Large intestine (tissue), 3 donors: Measurements from ENCODE around the gene PRSS50. TPM values are rescaled to one million over a fixed set of nuclear protein-coding genes. Genes with fewer than 3 reads are reported as not detected.

Experiments
- DNase-seq, 2 donors: peaks; one replicate each; pipeline versions ENCODE4 v3.0.0 to v3.0.0-alpha.2; 2013
- H3K27ac ChIP-seq: one replicate; pipeline ENCODE4 v1.5.1; 2013; ENCODE audit warnings: low read length
- H3K27me3 ChIP-seq: 2 replicates; pipeline ENCODE4 v1.6.1; 2013; ENCODE audit warnings: low read length; ENCODE audit not compliant: control insufficient read depth, insufficient read depth
- H3K36me3 ChIP-seq: 2 replicates; pipeline ENCODE4 v1.6.1; 2013; ENCODE audit warnings: low read length; ENCODE audit not compliant: control insufficient read depth, insufficient read depth
- H3K4me1 ChIP-seq: one replicate; pipeline ENCODE4 v1.6.1; 2013; ENCODE audit warnings: low read length; ENCODE audit not compliant: control insufficient read depth, insufficient read depth
- H3K4me3 ChIP-seq: one replicate; pipeline ENCODE4 v1.5.1; 2013; ENCODE audit warnings: low read length
- H3K9me3 ChIP-seq: one replicate; pipeline ENCODE4 v1.6.1; 2013; ENCODE audit warnings: mild to moderate bottlenecking, low read depth, low read length, moderate library complexity; ENCODE audit not compliant: control insufficient read depth
- WGBS: methylation state at CpG from one replicate; pipeline ENCODE4 v1.1.5; 2013; ENCODE audit warnings: low lambda C conversion rate; ENCODE audit not compliant: insufficient coverage; 5-methylcytosine and 5-hydroxymethylcytosine counted together
- polyA plus RNA-seq: library from polyadenylated mRNA; unstranded; fragments of 120-200 nt; gene quantifications from one replicate; pipeline ENCODE4 v1.2.1, GENCODE V29; 2013

Gene PRSS50
- polyA plus RNA-seq, 1 donor = 3.1 TPM

DNA sequence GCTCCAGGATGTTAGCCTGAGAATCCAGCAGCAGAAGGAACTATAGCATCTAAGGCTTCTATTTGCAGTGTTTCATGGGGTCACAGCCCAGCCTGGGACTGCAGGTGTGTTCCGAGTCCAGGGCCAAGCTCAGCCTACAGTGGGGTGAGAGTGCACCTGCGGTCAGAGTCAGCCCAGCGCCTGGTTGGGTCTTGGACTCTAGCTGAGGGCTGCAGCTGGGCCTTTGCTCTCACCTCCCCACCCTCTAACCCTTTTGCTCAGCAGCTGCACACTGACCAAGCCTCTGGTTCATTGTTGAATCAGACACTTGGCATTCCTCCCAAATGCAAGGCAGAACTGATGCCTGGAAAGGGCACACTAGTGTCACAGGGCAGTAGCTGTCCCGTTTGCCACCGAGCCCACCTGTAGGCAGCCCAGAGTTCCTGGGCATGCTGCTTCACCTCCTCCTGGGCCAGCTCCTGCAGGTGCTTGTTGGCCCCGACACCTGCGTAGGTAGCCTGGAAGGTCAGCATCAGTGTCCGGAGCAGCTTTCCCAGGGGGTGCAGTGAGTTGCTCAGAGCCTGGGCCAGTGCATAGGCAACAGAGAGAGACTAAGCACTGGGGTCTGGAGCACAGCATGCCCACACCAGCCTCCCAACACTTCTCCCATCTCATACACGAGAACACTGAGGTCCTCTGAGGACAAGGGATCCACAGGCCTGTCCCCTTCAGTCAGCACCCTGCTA lies 41.7 kb downstream of the PRSS50 start:
- peaks cover 28% of the 10 kb centered on the region for H3K4me1 ChIP-seq
- no CpG with 5 or more reads among the region's 9 CpGs for WGBS
- no peaks in the 10 kb centered on the region for H3K27me3 ChIP-seq
- no peak overlapping the region for H3K4me3 ChIP-seq
- H3K36me3 ChIP-seq = peaks cover 48% of the 10 kb centered on the region
- H3K9me3 ChIP-seq = no peaks in the 10 kb centered on the region
- no peak overlapping the region for H3K27ac ChIP-seq
- no peak for DNase-seq

DNA sequence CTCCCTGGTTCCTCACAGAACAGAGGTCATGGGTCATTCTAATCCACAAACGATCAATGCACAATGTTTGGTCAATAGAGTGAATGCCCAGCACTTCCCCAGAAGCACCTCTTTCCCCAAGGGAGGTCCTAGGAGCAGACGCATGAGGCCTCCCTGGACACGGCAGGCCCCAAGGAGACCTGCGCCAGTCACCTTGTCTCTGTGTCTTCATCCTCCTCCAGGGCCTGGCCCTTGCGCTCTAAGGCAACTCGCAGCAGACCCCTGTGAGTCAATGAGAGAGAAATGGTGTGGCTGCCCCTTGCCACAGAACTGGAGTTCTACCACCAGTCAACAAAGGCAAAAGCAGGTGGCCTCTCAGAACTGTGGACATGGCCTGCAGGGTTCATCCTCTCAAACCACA lies 42.2 kb downstream of the PRSS50 start:
- Histone ChIP-seq H3K4me3 (no peak overlapping the region), H3K4me1 (peaks cover 28% of the 10 kb centered on the region), H3K9me3 (no peaks in the 10 kb centered on the region), H3K27ac (no peak overlapping the region), H3K27me3 (no peaks in the 10 kb centered on the region), H3K36me3 (peaks cover 50% of the 10 kb centered on the region)
- no peak for DNase-seq
- WGBS = no CpG with 5 or more reads among the region's 6 CpGs

- Histone ChIP-seq H3K27me3 (no peaks in the 10 kb centered on the region), H3K27ac (peak overlapping the region; percentile 88), H3K36me3 (peaks cover 50% of the 10 kb centered on the region), H3K4me3 (no peak overlapping the region), H3K4me1 (peaks cover 28% of the 10 kb centered on the region), H3K9me3 (no peaks in the 10 kb centered on the region)
- no CpG with 5 or more reads among the region's 12 CpGs for WGBS
- no peak for DNase-seq
These were observed 43.4 kb downstream of the PRSS50 start for GRCh38 chr3:46674031-46674845.

- Histone ChIP-seq H3K27ac (peak overlapping the region; percentile 88), H3K4me1 (peaks cover 35% of the 10 kb centered on the region), H3K9me3 (no peaks in the 10 kb centered on the region), H3K27me3 (no peaks in the 10 kb centered on the region), H3K36me3 (peaks cover 50% of the 10 kb centered on the region), H3K4me3 (no peak overlapping the region)
- no CpG with 5 or more reads among the region's 10 CpGs for WGBS
- DNase-seq = peak; percentile 85 to 90
These were observed 44.3 kb downstream of the PRSS50 start for GRCh38 chr3:46673151-46674030.

DNA sequence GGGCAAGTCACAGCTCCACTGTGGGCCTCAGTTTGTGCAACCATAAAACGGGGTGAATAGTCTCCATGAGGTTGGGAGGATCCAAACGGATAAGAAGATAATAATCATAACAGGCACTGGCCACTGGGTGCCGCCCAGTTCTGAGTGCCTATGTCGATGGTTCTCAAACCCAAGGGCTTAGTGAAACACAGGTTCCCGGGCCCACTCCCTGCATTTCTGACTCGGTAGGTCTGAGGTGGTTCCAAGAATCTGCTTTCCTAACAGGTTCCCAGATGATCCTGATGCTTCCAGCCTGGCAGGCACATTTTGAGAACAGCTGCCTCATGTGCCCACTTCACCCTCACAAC lies 45.3 kb downstream of the PRSS50 start:
- Histone ChIP-seq H3K27me3 (no peaks in the 10 kb centered on the region), H3K4me3 (no peak overlapping the region), H3K36me3 (peaks cover 45% of the 10 kb centered on the region), H3K9me3 (no peaks in the 10 kb centered on the region), H3K27ac (peak overlapping the region; percentile 88), H3K4me1 (peaks cover 38% of the 10 kb centered on the region)
- WGBS = no CpG with 5 or more reads among the region's 6 CpGs
- DNase-seq = no peak

- Histone ChIP-seq H3K4me3 (no peak overlapping the region), H3K36me3 (peaks cover 41% of the 10 kb centered on the region), H3K27ac (no peak overlapping the region), H3K4me1 (peaks cover 41% of the 10 kb centered on the region), H3K27me3 (no peaks in the 10 kb centered on the region), H3K9me3 (no peaks in the 10 kb centered on the region)
- no peak for DNase-seq
- WGBS = no CpG with 5 or more reads among the region's 25 CpGs
These were observed 45.9 kb downstream of the PRSS50 start for GRCh38 chr3:46671541-46672348.

DNA sequence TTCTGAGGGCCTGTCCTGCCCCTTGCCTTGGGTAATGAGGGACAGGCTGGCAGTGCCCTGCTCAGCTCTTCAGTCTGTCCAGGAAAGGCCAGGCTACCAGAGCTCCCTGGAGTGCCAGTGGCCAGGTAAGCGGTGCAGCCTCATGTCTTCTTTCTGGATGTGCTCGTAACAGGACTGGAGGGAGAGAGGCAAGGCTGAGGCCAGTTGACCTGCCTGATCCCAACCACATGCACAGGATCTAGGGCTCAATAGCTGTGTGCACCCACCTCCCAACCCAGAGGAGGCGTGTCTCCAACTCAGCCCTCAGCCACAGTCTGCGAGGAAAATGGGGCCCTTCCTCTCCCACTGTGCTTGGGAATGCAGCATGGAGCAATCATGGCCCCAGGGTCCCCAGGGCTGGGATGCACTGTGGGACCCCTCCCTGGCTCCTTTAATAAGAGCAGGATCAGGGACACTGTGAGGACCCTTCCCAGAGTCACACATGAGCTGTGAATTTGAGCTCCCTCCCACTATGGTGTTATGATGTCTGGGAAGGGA lies 46.7 kb downstream of the PRSS50 start:
- peaks cover 39% of the 10 kb centered on the region for H3K36me3 ChIP-seq
- no CpG with 5 or more reads among the region's 4 CpGs for WGBS
- no peak for DNase-seq
- no peak overlapping the region for H3K27ac ChIP-seq
- no peaks in the 10 kb centered on the region for H3K27me3 ChIP-seq
- no peaks in the 10 kb centered on the region for H3K9me3 ChIP-seq
- no peak overlapping the region for H3K4me3 ChIP-seq
- peaks cover 49% of the 10 kb centered on the region for H3K4me1 ChIP-seq

DNA sequence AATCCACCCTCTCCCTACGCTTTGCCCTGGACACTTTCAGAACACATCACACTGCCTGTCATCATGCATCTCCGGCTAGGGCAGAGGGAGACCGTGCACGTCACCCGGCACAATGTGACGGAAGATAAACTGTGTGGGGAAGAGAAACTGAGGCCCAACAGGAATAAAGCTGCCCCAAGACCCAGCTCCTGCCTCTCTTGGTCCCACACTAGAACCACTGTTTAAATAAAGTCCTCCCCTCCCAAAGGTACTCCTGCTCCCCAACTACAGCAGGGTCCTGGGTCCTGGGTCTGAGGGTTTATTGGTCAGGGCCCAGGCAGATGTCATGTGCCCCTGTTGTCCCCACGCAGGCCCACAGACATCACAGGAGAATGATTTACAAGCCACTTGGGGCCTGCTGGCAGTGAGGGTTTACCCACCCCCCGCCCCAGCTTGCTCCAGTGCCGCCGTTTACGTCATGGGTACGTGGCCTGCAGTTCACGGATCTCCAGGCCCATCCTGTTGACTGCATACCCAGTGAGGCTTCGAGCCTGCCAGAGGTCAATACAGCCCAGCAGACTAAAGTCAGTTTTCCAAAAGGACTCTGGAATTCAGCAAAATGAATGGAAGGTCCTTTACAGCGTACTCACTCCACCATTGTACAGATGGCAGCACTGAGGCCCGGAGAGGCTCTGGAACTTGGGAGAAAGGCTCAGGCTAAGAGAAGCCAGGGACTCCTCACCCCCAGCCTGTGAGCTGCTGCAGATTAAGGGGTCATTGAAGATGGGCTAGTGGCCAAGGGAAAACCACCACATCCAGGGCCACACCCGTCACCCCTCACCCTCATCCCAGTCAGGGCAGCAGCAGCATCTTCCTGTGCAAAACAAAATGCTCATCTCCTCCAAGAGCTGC lies 47.4 kb downstream of the PRSS50 start:
- WGBS = no CpG with 5 or more reads among the region's 17 CpGs
- Histone ChIP-seq H3K36me3 (peaks cover 32% of the 10 kb centered on the region), H3K27me3 (no peaks in the 10 kb centered on the region), H3K9me3 (no peaks in the 10 kb centered on the region), H3K4me3 (no peak overlapping the region), H3K4me1 (peaks cover 55% of the 10 kb centered on the region), H3K27ac (no peak overlapping the region)
- DNase-seq = no peak
